ENCODE results near the gene ACADL.

The ACADL gene

GRCh38 chr2:210233487-210233886 lies 8.2 kb upstream of the ACADL start:
- Histone ChIP-seq H3K9me3 (ENCODE audit: control insufficient read depth, insufficient read depth, low read depth, low read length) (no peaks in the 10 kb centered on the region), H3K36me3 (ENCODE audit: control insufficient read depth, insufficient read depth, low read length) (no peaks in the 10 kb centered on the region), H3K4me3 (ENCODE audit: low read depth, low read length) (no peak overlapping the region), H3K4me1 (ENCODE audit: control insufficient read depth, insufficient read depth, low read length) (no peaks in the 10 kb centered on the region), H3K27me3 (ENCODE audit: control insufficient read depth, insufficient read depth, low read length) (no peaks in the 10 kb centered on the region), H3K27ac (ENCODE audit: low read depth, low read length) (no peak overlapping the region), H3K9ac (ENCODE audit: low read length) (no peak overlapping the region)

GRCh38 chr2:210230984-210231383 lies 5.7 kb upstream of the ACADL start:
- no peaks in the 10 kb centered on the region for H3K36me3 ChIP-seq (ENCODE audit: control insufficient read depth, insufficient read depth, low read length)
- H3K4me1 ChIP-seq (ENCODE audit: control insufficient read depth, insufficient read depth, low read length), result no peaks in the 10 kb centered on the region
- H3K9me3 ChIP-seq (ENCODE audit: control insufficient read depth, insufficient read depth, low read depth, low read length), result no peaks in the 10 kb centered on the region
- H3K27ac ChIP-seq (ENCODE audit: low read depth, low read length), result no peak overlapping the region
- H3K27me3 ChIP-seq (ENCODE audit: control insufficient read depth, insufficient read depth, low read length), result peaks cover 7% of the 10 kb centered on the region
- no peak overlapping the region for H3K9ac ChIP-seq (ENCODE audit: low read length)
- no peak overlapping the region for H3K4me3 ChIP-seq (ENCODE audit: low read depth, low read length)

GRCh38 chr2:210230518-210230917 lies 5.3 kb upstream of the ACADL start:
- Histone ChIP-seq H3K4me3 (ENCODE audit: low read depth, low read length) (no peak overlapping the region), H3K36me3 (ENCODE audit: control insufficient read depth, insufficient read depth, low read length) (no peaks in the 10 kb centered on the region), H3K9me3 (ENCODE audit: control insufficient read depth, insufficient read depth, low read depth, low read length) (no peaks in the 10 kb centered on the region), H3K27me3 (ENCODE audit: control insufficient read depth, insufficient read depth, low read length) (peaks cover 12% of the 10 kb centered on the region), H3K27ac (ENCODE audit: low read depth, low read length) (no peak overlapping the region), H3K9ac (ENCODE audit: low read length) (no peak overlapping the region), H3K4me1 (ENCODE audit: control insufficient read depth, insufficient read depth, low read length) (peaks cover under 1% of the 10 kb centered on the region; the same call in 1 of the 2 replicates)

- Histone ChIP-seq H3K9me3 (ENCODE audit: control insufficient read depth, insufficient read depth, low read depth, low read length) (no peaks in the 10 kb centered on the region), H3K36me3 (ENCODE audit: control insufficient read depth, insufficient read depth, low read length) (no peaks in the 10 kb centered on the region), H3K27ac (ENCODE audit: low read depth, low read length) (no peak overlapping the region), H3K4me1 (ENCODE audit: control insufficient read depth, insufficient read depth, low read length) (peaks cover 2% of the 10 kb centered on the region; the same call in 1 of the 2 replicates), H3K27me3 (ENCODE audit: control insufficient read depth, insufficient read depth, low read length) (peaks cover 31% of the 10 kb centered on the region), H3K4me3 (ENCODE audit: low read depth, low read length) (no peak overlapping the region), H3K9ac (ENCODE audit: low read length) (no peak overlapping the region)
These were observed 3.3 kb upstream of the ACADL start for GRCh38 chr2:210228586-210228985.

- Histone ChIP-seq H3K9ac (ENCODE audit: low read length) (no peak overlapping the region), H3K4me1 (ENCODE audit: control insufficient read depth, insufficient read depth, low read length) (peaks cover 2% of the 10 kb centered on the region; the same call in 1 of the 2 replicates), H3K36me3 (ENCODE audit: control insufficient read depth, insufficient read depth, low read length) (no peaks in the 10 kb centered on the region), H3K27ac (ENCODE audit: low read depth, low read length) (no peak overlapping the region), H3K4me3 (ENCODE audit: low read depth, low read length) (no peak overlapping the region), H3K9me3 (ENCODE audit: control insufficient read depth, insufficient read depth, low read depth, low read length) (no peaks in the 10 kb centered on the region), H3K27me3 (ENCODE audit: control insufficient read depth, insufficient read depth, low read length) (peaks cover 41% of the 10 kb centered on the region)
These were observed 2.2 kb upstream of the ACADL start for GRCh38 chr2:210227290-210228088.

- peaks cover 41% of the 10 kb centered on the region for H3K27me3 ChIP-seq (ENCODE audit: control insufficient read depth, insufficient read depth, low read length)
These were observed 976 bp upstream of the ACADL start for GRCh38 chr2:210226223-210226622.

GRCh38 chr2:210224591-210224940 lies 681 bp downstream of the ACADL start:
- Histone ChIP-seq H3K27ac (ENCODE audit: low read depth, low read length) (no peak overlapping the region; the same call in 1 of the 2 replicates), H3K27me3 (ENCODE audit: control insufficient read depth, insufficient read depth, low read length) (peaks cover 41% of the 10 kb centered on the region)

More at GRCh38 chr2:210226223-210226622, 976 bp upstream of the ACADL start:
- Histone ChIP-seq H3K4me3 (ENCODE audit: low read depth, low read length) (no peak overlapping the region), H3K9me3 (ENCODE audit: control insufficient read depth, insufficient read depth, low read depth, low read length) (no peaks in the 10 kb centered on the region), H3K27ac (ENCODE audit: low read depth, low read length) (no peak overlapping the region), H3K36me3 (ENCODE audit: control insufficient read depth, insufficient read depth, low read length) (no peaks in the 10 kb centered on the region), H3K4me1 (ENCODE audit: control insufficient read depth, insufficient read depth, low read length) (peaks cover 2% of the 10 kb centered on the region; the same call in 1 of the 2 replicates), H3K9ac (ENCODE audit: low read length) (no peak overlapping the region)

GRCh38 chr2:210215120-210215519 lies 10.1 kb downstream of the ACADL start:
- Histone ChIP-seq H3K9ac (ENCODE audit: low read length) (no peak overlapping the region), H3K27me3 (ENCODE audit: control insufficient read depth, insufficient read depth, low read length) (no peaks in the 10 kb centered on the region), H3K27ac (ENCODE audit: low read depth, low read length) (no peak overlapping the region), H3K9me3 (ENCODE audit: control insufficient read depth, insufficient read depth, low read depth, low read length) (no peaks in the 10 kb centered on the region), H3K4me1 (ENCODE audit: control insufficient read depth, insufficient read depth, low read length) (peaks cover 8% of the 10 kb centered on the region; the same call in 1 of the 2 replicates), H3K36me3 (ENCODE audit: control insufficient read depth, insufficient read depth, low read length) (no peaks in the 10 kb centered on the region), H3K4me3 (ENCODE audit: low read depth, low read length) (no peak overlapping the region)

More at GRCh38 chr2:210224591-210224940, 681 bp downstream of the ACADL start:
- peak overlapping the region; percentile 94 for H3K4me3 ChIP-seq (ENCODE audit: low read depth, low read length)
- H3K9ac ChIP-seq (ENCODE audit: low read length), result peak overlapping the region; percentile 71
- H3K36me3 ChIP-seq (ENCODE audit: control insufficient read depth, insufficient read depth, low read length), result no peaks in the 10 kb centered on the region
- peaks cover 2% of the 10 kb centered on the region; the same call in 1 of the 2 replicates for H3K4me1 ChIP-seq (ENCODE audit: control insufficient read depth, insufficient read depth, low read length)
- H3K9me3 ChIP-seq (ENCODE audit: control insufficient read depth, insufficient read depth, low read depth, low read length), result no peaks in the 10 kb centered on the region

GRCh38 chr2:210210185-210210584 lies 15.1 kb downstream of the ACADL start:
- no peaks in the 10 kb centered on the region for H3K36me3 ChIP-seq (ENCODE audit: control insufficient read depth, insufficient read depth, low read length)
- peaks cover 5% of the 10 kb centered on the region; the same call in 1 of the 2 replicates for H3K4me1 ChIP-seq (ENCODE audit: control insufficient read depth, insufficient read depth, low read length)
- no peak overlapping the region for H3K9ac ChIP-seq (ENCODE audit: low read length)
- H3K9me3 ChIP-seq (ENCODE audit: control insufficient read depth, insufficient read depth, low read depth, low read length), result no peaks in the 10 kb centered on the region
- no peak overlapping the region for H3K4me3 ChIP-seq (ENCODE audit: low read depth, low read length)
- no peak overlapping the region for H3K27ac ChIP-seq (ENCODE audit: low read depth, low read length)
- no peaks in the 10 kb centered on the region for H3K27me3 ChIP-seq (ENCODE audit: control insufficient read depth, insufficient read depth, low read length)

GRCh38 chr2:210207929-210208328 lies 17.3 kb downstream of the ACADL start:
- Histone ChIP-seq H3K27ac (ENCODE audit: low read depth, low read length) (no peak overlapping the region), H3K36me3 (ENCODE audit: control insufficient read depth, insufficient read depth, low read length) (no peaks in the 10 kb centered on the region)

GRCh38 chr2:210203558-210203957 lies 21.7 kb downstream of the ACADL start:
- no peaks in the 10 kb centered on the region for H3K9me3 ChIP-seq (ENCODE audit: control insufficient read depth, insufficient read depth, low read depth, low read length)
- no peak overlapping the region for H3K9ac ChIP-seq (ENCODE audit: low read length)
- no peaks in the 10 kb centered on the region for H3K36me3 ChIP-seq (ENCODE audit: control insufficient read depth, insufficient read depth, low read length)
- H3K27me3 ChIP-seq (ENCODE audit: control insufficient read depth, insufficient read depth, low read length), result no peaks in the 10 kb centered on the region
- no peaks in the 10 kb centered on the region for H3K4me1 ChIP-seq (ENCODE audit: control insufficient read depth, insufficient read depth, low read length)
- no peak overlapping the region for H3K4me3 ChIP-seq (ENCODE audit: low read depth, low read length)
- H3K27ac ChIP-seq (ENCODE audit: low read depth, low read length), result no peak overlapping the region

More at GRCh38 chr2:210207929-210208328, 17.3 kb downstream of the ACADL start:
- no peaks in the 10 kb centered on the region for H3K27me3 ChIP-seq (ENCODE audit: control insufficient read depth, insufficient read depth, low read length)
- no peaks in the 10 kb centered on the region for H3K4me1 ChIP-seq (ENCODE audit: control insufficient read depth, insufficient read depth, low read length)
- H3K9ac ChIP-seq (ENCODE audit: low read length), result no peak overlapping the region
- no peak overlapping the region for H3K4me3 ChIP-seq (ENCODE audit: low read depth, low read length)
- H3K9me3 ChIP-seq (ENCODE audit: control insufficient read depth, insufficient read depth, low read depth, low read length), result no peaks in the 10 kb centered on the region
